ENCODE results near the gene TAF3. TPM values are rescaled to one million over a fixed set of nuclear protein-coding genes. Genes with fewer than 3 reads are reported as not detected.
"Not testable (repeated sequence)": the region's sequence is repeated elsewhere in the genome, so short reads cannot be mapped to it uniquely, and the experiment has no call there.

TAF3 gene
- polyA plus RNA-seq, 3 donors: 1.6 to 3.9 (median 3.4) TPM

DNA sequence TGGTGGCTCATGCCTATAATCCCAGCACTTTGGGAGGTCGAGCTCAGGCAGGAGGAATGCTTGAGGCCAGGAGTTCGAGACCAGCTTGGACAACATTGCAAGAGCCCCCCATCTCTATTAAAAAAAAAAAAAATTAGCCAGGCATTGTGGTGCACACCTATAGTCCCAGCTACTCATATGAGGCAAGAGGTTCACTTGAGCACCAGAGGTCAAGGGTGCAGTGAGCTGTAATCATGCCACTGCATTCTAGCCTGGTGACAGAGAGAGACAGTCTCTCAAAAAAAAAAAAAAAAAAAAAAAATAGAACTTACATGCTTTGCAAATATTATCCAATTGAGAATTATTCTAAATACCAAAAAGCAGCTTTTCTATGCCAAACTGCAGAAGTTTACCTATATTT, 41.5 kb upstream of the TAF3 start:
- Histone ChIP-seq H3K79me2 (ENCODE audit: insufficient read depth, low read length) (peaks cover 15% of the 10 kb centered on the region), H3K36me3 (replicated peaks in 1 of 2; ENCODE audit: control insufficient read depth in 1 of 2, insufficient read depth in 2 of 2, low read length in 2 of 2) (peaks cover 82 to 99% of the 10 kb centered on the region in 2 donors), H3K27me3 (ENCODE audit: control insufficient read depth in 2 of 2, insufficient read depth in 2 of 2, low read length in 2 of 2) (no peaks in the 10 kb centered on the region), H3K9me3 (replicated peaks in 1 of 2; ENCODE audit: control insufficient read depth in 1 of 2, insufficient read depth in 1 of 2, low read length in 2 of 2) (no peaks in the 10 kb centered on the region), H3K4me2 (replicated peaks; ENCODE audit: extremely low read depth, low read length, poor library complexity, severe bottlenecking) (no peak overlapping the region), H4K20me1 (ENCODE audit: insufficient read depth, low read length) (peaks cover 24% of the 10 kb centered on the region), H3K4me1 (ENCODE audit: control insufficient read depth in 1 of 2, insufficient read depth in 2 of 2, low read length in 2 of 2) (no peaks in the 10 kb centered on the region), H3K9ac (ENCODE audit: insufficient read depth, low read length, poor library complexity, severe bottlenecking) (no peak overlapping the region), H2AFZ (ENCODE audit: insufficient read depth, low read depth, low read length, poor library complexity, severe bottlenecking) (no peak overlapping the region), H3K27ac (ENCODE audit: low read depth in 1 of 2, low read length in 2 of 2) (no peak overlapping the region), H3K4me3 (replicated peaks in 1 of 3; ENCODE audit: low read depth in 2 of 3, low read length in 3 of 3) (no peak overlapping the region)
- H3K4me3 Mint-ChIP-seq: no peak overlapping the region
- intact Hi-C loops (cut with micrococcal nuclease): no loop called here
- peaks cover 76 to 94% of the 10 kb centered on the region in 2 donors for H3K36me3 Mint-ChIP-seq
- H3K27me3 Mint-ChIP-seq (ENCODE audit: low read depth in 3 of 3): peaks cover 0 to 2% (median 0%) of the 10 kb centered on the region in 3 donors
- TF ChIP-seq, protein P1, sequence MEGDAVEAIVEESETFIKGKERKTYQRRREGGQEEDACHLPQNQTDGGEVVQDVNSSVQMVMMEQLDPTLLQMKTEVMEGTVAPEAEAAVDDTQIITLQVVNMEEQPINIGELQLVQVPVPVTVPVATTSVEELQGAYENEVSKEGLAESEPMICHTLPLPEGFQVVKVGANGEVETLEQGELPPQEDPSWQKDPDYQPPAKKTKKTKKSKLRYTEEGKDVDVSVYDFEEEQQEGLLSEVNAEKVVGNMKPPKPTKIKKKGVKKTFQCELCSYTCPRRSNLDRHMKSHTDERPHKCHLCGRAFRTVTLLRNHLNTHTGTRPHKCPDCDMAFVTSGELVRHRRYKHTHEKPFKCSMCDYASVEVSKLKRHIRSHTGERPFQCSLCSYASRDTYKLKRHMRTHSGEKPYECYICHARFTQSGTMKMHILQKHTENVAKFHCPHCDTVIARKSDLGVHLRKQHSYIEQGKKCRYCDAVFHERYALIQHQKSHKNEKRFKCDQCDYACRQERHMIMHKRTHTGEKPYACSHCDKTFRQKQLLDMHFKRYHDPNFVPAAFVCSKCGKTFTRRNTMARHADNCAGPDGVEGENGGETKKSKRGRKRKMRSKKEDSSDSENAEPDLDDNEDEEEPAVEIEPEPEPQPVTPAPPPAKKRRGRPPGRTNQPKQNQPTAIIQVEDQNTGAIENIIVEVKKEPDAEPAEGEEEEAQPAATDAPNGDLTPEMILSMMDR (IDR thresholded peaks at IDR 0.05): no peak
- no peak overlapping the region for H3K27ac Mint-ChIP-seq
- no CpG with 5 or more reads among the region's 2 CpGs for WGBS (ENCODE audit: insufficient coverage)
- H3K9me3 Mint-ChIP-seq: no peaks in the 10 kb centered on the region
- H3K4me1 Mint-ChIP-seq: peaks cover 2% of the 10 kb centered on the region
- no peak for DNase-seq

DNA sequence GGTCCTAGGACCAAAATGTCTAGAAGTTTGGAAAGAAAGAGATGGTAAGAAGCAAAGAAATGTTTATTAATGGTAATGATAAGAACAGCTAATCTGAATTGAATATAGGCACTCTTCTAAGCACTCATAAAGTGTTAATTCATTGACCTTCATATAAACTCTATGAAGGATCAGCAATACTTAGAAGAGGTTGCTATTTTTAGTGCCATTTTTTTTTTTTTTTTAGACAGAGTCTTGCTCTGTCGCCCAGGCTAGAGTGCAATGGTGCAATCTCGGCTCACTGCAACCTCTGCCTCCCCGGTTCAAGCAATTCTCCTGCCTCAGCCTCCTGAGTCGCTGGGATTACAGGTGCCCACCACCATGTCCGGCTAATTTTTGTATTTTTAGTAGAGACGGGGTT, 36.1 kb upstream of the TAF3 start:
- Histone ChIP-seq H3K4me1 (ENCODE audit: control insufficient read depth in 1 of 2, insufficient read depth in 2 of 2, low read length in 2 of 2) (peaks cover 14% of the 10 kb centered on the region in 2 donors), H3K79me2 (ENCODE audit: insufficient read depth, low read length) (peaks cover 69% of the 10 kb centered on the region), H3K36me3 (replicated peaks in 1 of 2; ENCODE audit: control insufficient read depth in 1 of 2, insufficient read depth in 2 of 2, low read length in 2 of 2) (peaks cover 38 to 55% of the 10 kb centered on the region in 2 donors), H4K20me1 (ENCODE audit: insufficient read depth, low read length) (peaks cover 66% of the 10 kb centered on the region)
- H3K27me3 ChIP-seq (ENCODE audit: control insufficient read depth in 2 of 2, insufficient read depth in 2 of 2, low read length in 2 of 2); intact Hi-C loops (cut with micrococcal nuclease); H3K4me3 ChIP-seq (replicated peaks in 1 of 3; ENCODE audit: low read depth in 2 of 3, low read length in 3 of 3); H3K4me2 ChIP-seq (replicated peaks; ENCODE audit: extremely low read depth, low read length, poor library complexity, severe bottlenecking); H3K9me3 Mint-ChIP-seq; H2AFZ ChIP-seq (ENCODE audit: insufficient read depth, low read depth, low read length, poor library complexity, severe bottlenecking); H3K27me3 Mint-ChIP-seq (ENCODE audit: low read depth in 3 of 3); H3K27ac Mint-ChIP-seq; DNase-seq; H3K9me3 ChIP-seq (replicated peaks in 1 of 2; ENCODE audit: control insufficient read depth in 1 of 2, insufficient read depth in 1 of 2, low read length in 2 of 2); H3K9ac ChIP-seq (ENCODE audit: insufficient read depth, low read length, poor library complexity, severe bottlenecking); H3K4me3 Mint-ChIP-seq; H3K27ac ChIP-seq (ENCODE audit: low read depth in 1 of 2, low read length in 2 of 2): not testable (repeated sequence)
- WGBS (ENCODE audit: insufficient coverage): 86% methylated on average over 6 of the region's 6 CpGs
- Mint-ChIP-seq H3K4me1 (peaks cover 25% of the 10 kb centered on the region), H3K36me3 (peaks cover 48 to 70% of the 10 kb centered on the region in 2 donors)
